GM23338 (cell line): ENCODE data around the gene S1PR1. TPM values are rescaled to one million over a fixed set of nuclear protein-coding genes. Genes with fewer than 3 reads are reported as not detected.

ENCODE experiments used
- ATAC-seq: fragments of 200-7000 bp; cut with Tn5 transposase; 3 replicates; pipeline ENCODE4 v1.9.1; 2020
- DNase-seq: peaks from one replicate; pipeline ENCODE4 v3.0.0-alpha.2; 2015; ENCODE audit warnings: low spot score
- H2AFZ ChIP-seq: fragments of 200-600 bp; sonication (generic); 2 replicates; pipeline ENCODE4 v1.8.0; 2016; ENCODE audit warnings: antibody characterized with exemption, mild to moderate bottlenecking, moderate library complexity
- H3F3A ChIP-seq: fragments of 200-600 bp; sonication (generic); replicated peaks from 2 replicates; pipeline ENCODE4 v1.8.0; 2017; ENCODE audit warnings: antibody characterized with exemption, mixed run types, low read depth
- H3K27ac ChIP-seq: fragments of 200-600 bp; sonication (generic); 2 replicates; pipeline ENCODE4 v1.6.1; 2016; ENCODE audit warnings: low read depth
- H3K27me3 ChIP-seq: fragments of 200-600 bp; sonication (generic); 2 replicates; pipeline ENCODE4 v1.8.0; 2016; ENCODE audit warnings: mild to moderate bottlenecking, mixed run types, moderate library complexity; ENCODE audit not compliant: insufficient read depth
- H3K36me3 ChIP-seq: fragments of 200-600 bp; sonication (generic); 2 replicates; pipeline ENCODE4 v1.8.0; 2016; ENCODE audit warnings: mild to moderate bottlenecking; ENCODE audit not compliant: insufficient read depth
- H3K4me1 ChIP-seq: fragments of 200-600 bp; sonication (generic); 2 replicates; pipeline ENCODE4 v1.8.0; 2016; ENCODE audit warnings: mild to moderate bottlenecking, moderate library complexity; ENCODE audit not compliant: insufficient read depth
- H3K4me2 ChIP-seq: fragments of 200-600 bp; sonication (generic); 2 replicates; pipeline ENCODE4 v1.7.1; 2017; ENCODE audit warnings: mixed run types
- H3K4me3 ChIP-seq: fragments of 200-600 bp; sonication (generic); 2 replicates; pipeline ENCODE4 v1.6.1; 2016; ENCODE audit warnings: mixed run types
- H3K79me2 ChIP-seq: fragments of 200-600 bp; sonication (generic); replicated peaks from 2 replicates; pipeline ENCODE4 v1.8.0; 2017; ENCODE audit warnings: mild to moderate bottlenecking; ENCODE audit not compliant: insufficient read depth
- H3K9me2 ChIP-seq: fragments of 200-600 bp; sonication (generic); 2 replicates; pipeline ENCODE4 v1.8.0; 2017; ENCODE audit not compliant: insufficient read depth
- H4K20me1 ChIP-seq: fragments of 200-600 bp; sonication (generic); replicated peaks from 2 replicates; pipeline ENCODE4 v1.8.0; 2017; ENCODE audit warnings: mild to moderate bottlenecking; ENCODE audit not compliant: insufficient read depth
- H3K27ac Mint-ChIP-seq: 2 replicates; pipeline ENCODE4 v1.8.0; 2020; ENCODE audit warnings: inconsistent platforms, mild to moderate bottlenecking, moderate library complexity, mixed read lengths
- H3K27me3 Mint-ChIP-seq: 3 replicates; pipeline ENCODE4 v1.8.0; 2022; ENCODE audit warnings: low read depth, mild to moderate bottlenecking, moderate library complexity, mixed read lengths, inconsistent platforms; ENCODE audit not compliant: insufficient read depth, poor library complexity
- H3K36me3 Mint-ChIP-seq: 3 replicates; pipeline ENCODE4 v1.8.0; 2021; ENCODE audit warnings: low read depth, mild to moderate bottlenecking, inconsistent platforms, moderate library complexity, mixed read lengths
- H3K4me1 Mint-ChIP-seq: 3 replicates; pipeline ENCODE4 v1.8.0; 2020; ENCODE audit warnings: mild to moderate bottlenecking, inconsistent platforms, mixed read lengths
- H3K4me3 Mint-ChIP-seq: 3 replicates; pipeline ENCODE4 v1.8.0; 2021; ENCODE audit warnings: moderate library complexity, mild to moderate bottlenecking, inconsistent platforms, mixed read lengths
- H3K9me3 Mint-ChIP-seq: 3 replicates; pipeline ENCODE4 v1.8.0; 2020; ENCODE audit warnings: moderate library complexity, mild to moderate bottlenecking, inconsistent platforms, mixed read lengths
- CTCF ChIP-seq, 2 experiments: fragments of 200-600 bp in 1 of 2; sonication (generic) in 1 of 2; conservative IDR thresholded peaks; 2 replicates each; pipeline versions ENCODE4 v1.5.1 to v1.6.1; 2016 to 2017; ENCODE audit warnings: antibody characterized with exemption in 2 of 2, low read depth in 2 of 2, mild to moderate bottlenecking in 2 of 2, moderate library complexity in 1 of 2
- ETS1 ChIP-seq: IDR thresholded peaks from 2 replicates; pipeline ENCODE4 v1.6.1; 2016; ENCODE audit warnings: antibody characterized with exemption
- POLR2AphosphoS5 ChIP-seq: IDR thresholded peaks from 2 replicates; pipeline ENCODE4 v1.6.1; 2016; ENCODE audit warnings: antibody characterized with exemption, low read depth
- REST ChIP-seq: IDR thresholded peaks from one replicate; pipeline ENCODE4 v1.6.1; 2018; ENCODE audit warnings: antibody characterized with exemption; ENCODE audit not compliant: unreplicated experiment
- ZNF331 ChIP-seq: fragments of 250-450 bp; sonication (Bioruptor Pico); IDR thresholded peaks from 2 replicates; pipeline ENCODE4 v1.5.0; 2020; ENCODE audit warnings: low read depth, mild to moderate bottlenecking, moderate library complexity
- polyA plus RNA-seq: library from polyadenylated mRNA; unstranded; fragments of >200 nt; fragmentation: Nextera tagmentation; extraction: Ambion mirVana; gene quantifications from 2 replicates; pipeline ENCODE4 v1.2.1, GENCODE V29; 2016
- total RNA-seq: library from RNA; depleted of rRNA; stranded (reverse); fragments of >200 nt; shearing (Covaris generic); gene quantifications from 2 replicates; pipeline ENCODE4 v1.2.3, GENCODE V29; 2014

Gene S1PR1
- total and polyA plus RNA-seq, 2 experiments from 2014 or later: 2.6 to 4.1 TPM

GRCh38 chr1:101285922-101286570 lies 49.2 kb downstream of the S1PR1 start:
- TF ChIP-seq POLR2AphosphoS5 (no peak), CTCF (conservative IDR thresholded peaks at IDR 0.05; ENCODE audit: low read depth in 2 of 2) (no peak), ZNF331 (CRISPR knock-in tag) (no peak), REST (no peak), ETS1 (no peak)
- Histone ChIP-seq H3K4me3 (no peak overlapping the region), H3K4me2 (no peak overlapping the region), H2AFZ (no peak overlapping the region), H3F3A (no peaks in the 10 kb centered on the region), H3K36me3 (no peaks in the 10 kb centered on the region), H3K27ac (no peak overlapping the region), H3K27me3 (no peaks in the 10 kb centered on the region), H3K9me2 (no peaks in the 10 kb centered on the region), H3K4me1 (no peaks in the 10 kb centered on the region), H4K20me1 (no peaks in the 10 kb centered on the region), H3K79me2 (no peaks in the 10 kb centered on the region)
- H3K36me3 Mint-ChIP-seq: no peaks in the 10 kb centered on the region
- H3K9me3 Mint-ChIP-seq: no peaks in the 10 kb centered on the region
- peaks cover 3% of the 10 kb centered on the region for H3K27me3 Mint-ChIP-seq
- peaks cover 17% of the 10 kb centered on the region for H3K4me1 Mint-ChIP-seq
- H3K27ac Mint-ChIP-seq: no peak overlapping the region
- no peak for DNase-seq
- no peak for ATAC-seq
- H3K4me3 Mint-ChIP-seq: no peak overlapping the region

- H3K27ac Mint-ChIP-seq: no peak overlapping the region
- Histone ChIP-seq H3K4me2 (no peak overlapping the region), H3K27me3 (no peaks in the 10 kb centered on the region)
- peak; percentile 88 to 95 for TF ChIP-seq CTCF (conservative IDR thresholded peaks at IDR 0.05; ENCODE audit: low read depth in 2 of 2)
Measured at GRCh38 chr1:101288491-101288944, 51.7 kb downstream of the S1PR1 start.

More at GRCh38 chr1:101288491-101288944, 51.7 kb downstream of the S1PR1 start:
- H3K36me3 ChIP-seq: no peaks in the 10 kb centered on the region
- no peaks in the 10 kb centered on the region for H3K9me2 ChIP-seq
- H3K4me3 ChIP-seq: no peak overlapping the region
- Mint-ChIP-seq H3K4me3 (no peak overlapping the region), H3K9me3 (no peaks in the 10 kb centered on the region), H3K27me3 (peaks cover 3% of the 10 kb centered on the region), H3K4me1 (peaks cover 23% of the 10 kb centered on the region), H3K36me3 (no peaks in the 10 kb centered on the region)
- peaks cover 8% of the 10 kb centered on the region for H3K4me1 ChIP-seq
- no peak overlapping the region for H2AFZ ChIP-seq
- ATAC-seq (peak; percentile 89), DNase-seq (peak; percentile 78)
- H3K27ac ChIP-seq: no peak overlapping the region
- no peaks in the 10 kb centered on the region for H3K79me2 ChIP-seq
- no peaks in the 10 kb centered on the region for H4K20me1 ChIP-seq
- no peaks in the 10 kb centered on the region for H3F3A ChIP-seq
